GM20000 (cell line): ENCODE measurements around the gene CCDC15.

ENCODE experiments used
- DNase-seq: peaks from one replicate; pipeline ENCODE4 v3.0.0; 2012; ENCODE audit warnings: low spot score
- TF ChIP-seq, protein P1 (sequence below): IDR thresholded peaks from 2 replicates; pipeline ENCODE4 v1.5.1; 2012; ENCODE audit warnings: mild to moderate bottlenecking, control low read depth; ENCODE audit errors: extremely low read depth, missing control alignments

The CCDC15 gene

GRCh38 chr11:125083312-125084056 lies 129.5 kb downstream of the CCDC15 start:
- no peak for DNase-seq
- TF ChIP-seq, protein P1, sequence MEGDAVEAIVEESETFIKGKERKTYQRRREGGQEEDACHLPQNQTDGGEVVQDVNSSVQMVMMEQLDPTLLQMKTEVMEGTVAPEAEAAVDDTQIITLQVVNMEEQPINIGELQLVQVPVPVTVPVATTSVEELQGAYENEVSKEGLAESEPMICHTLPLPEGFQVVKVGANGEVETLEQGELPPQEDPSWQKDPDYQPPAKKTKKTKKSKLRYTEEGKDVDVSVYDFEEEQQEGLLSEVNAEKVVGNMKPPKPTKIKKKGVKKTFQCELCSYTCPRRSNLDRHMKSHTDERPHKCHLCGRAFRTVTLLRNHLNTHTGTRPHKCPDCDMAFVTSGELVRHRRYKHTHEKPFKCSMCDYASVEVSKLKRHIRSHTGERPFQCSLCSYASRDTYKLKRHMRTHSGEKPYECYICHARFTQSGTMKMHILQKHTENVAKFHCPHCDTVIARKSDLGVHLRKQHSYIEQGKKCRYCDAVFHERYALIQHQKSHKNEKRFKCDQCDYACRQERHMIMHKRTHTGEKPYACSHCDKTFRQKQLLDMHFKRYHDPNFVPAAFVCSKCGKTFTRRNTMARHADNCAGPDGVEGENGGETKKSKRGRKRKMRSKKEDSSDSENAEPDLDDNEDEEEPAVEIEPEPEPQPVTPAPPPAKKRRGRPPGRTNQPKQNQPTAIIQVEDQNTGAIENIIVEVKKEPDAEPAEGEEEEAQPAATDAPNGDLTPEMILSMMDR, result no peak

DNA sequence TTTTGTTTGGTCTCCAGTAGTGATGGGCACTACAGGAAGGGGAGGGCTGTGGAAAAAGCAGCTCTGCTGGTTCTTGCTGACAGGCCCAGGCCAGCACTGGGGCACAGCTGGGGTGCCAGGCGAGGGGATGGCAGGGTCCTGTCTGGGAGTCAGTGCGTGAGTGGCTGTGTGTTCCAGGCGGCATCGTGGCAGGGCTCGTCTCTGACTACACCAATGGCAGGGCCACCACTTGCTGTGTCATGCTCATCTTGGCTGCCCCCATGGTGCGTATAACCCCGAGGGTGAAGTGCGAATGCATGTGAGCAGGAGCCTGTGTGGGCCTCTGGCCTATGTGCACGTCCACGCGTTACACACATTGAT lies 130.0 kb downstream of the CCDC15 start:
- TF ChIP-seq, protein P1, result no peak
- no peak for DNase-seq

- TF ChIP-seq, protein P1, result no peak
- DNase-seq, result no peak
Observed at GRCh38 chr11:125084761-125085231, 130.8 kb downstream of the CCDC15 start.

DNA sequence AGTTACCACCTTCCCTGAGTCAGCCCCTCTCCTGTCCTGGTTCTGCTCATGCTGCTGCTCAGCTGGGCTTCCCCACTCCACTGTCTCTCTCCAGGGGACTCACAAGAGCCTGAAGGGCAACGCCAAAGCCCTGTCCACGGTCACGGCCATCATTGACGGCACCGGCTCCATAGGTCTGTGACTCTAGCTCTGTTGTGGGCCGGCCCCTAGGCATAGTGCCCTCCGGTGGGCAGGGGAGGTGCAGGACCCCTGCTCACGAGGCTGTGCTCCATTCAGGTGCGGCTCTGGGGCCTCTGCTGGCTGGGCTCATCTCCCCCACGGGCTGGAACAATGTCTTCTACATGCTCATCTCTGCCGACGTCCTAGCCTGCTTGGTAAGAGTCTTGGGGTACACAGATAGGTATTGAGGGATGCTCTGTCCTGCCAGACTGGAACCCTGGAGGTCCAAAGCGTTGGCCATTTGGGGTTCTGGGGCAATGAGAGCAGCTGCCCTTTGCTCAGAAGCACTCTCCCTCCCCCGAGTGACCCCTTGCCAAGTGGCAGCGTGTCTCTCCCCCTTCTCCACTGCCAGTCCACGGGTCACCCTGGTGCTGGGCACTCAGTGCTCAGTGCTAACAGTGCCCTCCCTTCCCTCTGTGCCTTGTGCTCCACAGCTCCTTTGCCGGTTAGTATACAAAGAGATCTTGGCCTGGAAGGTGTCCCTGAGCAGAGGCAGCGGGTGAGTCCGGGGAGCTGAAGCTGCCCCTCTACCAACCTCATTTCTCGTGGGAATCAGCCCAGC lies 131.5 kb downstream of the CCDC15 start:
- TF ChIP-seq, protein P1, result no peak
- no peak for DNase-seq

- TF ChIP-seq, protein P1, result no peak
- no peak for DNase-seq
Observed at GRCh38 chr11:125086633-125087296, 132.8 kb downstream of the CCDC15 start.

GRCh38 chr11:125088123-125088522 lies 134.1 kb downstream of the CCDC15 start:
- no peak for DNase-seq
- TF ChIP-seq, protein P1, result no peak
